Measurements from ENCODE around the gene NUP133.

DNA sequence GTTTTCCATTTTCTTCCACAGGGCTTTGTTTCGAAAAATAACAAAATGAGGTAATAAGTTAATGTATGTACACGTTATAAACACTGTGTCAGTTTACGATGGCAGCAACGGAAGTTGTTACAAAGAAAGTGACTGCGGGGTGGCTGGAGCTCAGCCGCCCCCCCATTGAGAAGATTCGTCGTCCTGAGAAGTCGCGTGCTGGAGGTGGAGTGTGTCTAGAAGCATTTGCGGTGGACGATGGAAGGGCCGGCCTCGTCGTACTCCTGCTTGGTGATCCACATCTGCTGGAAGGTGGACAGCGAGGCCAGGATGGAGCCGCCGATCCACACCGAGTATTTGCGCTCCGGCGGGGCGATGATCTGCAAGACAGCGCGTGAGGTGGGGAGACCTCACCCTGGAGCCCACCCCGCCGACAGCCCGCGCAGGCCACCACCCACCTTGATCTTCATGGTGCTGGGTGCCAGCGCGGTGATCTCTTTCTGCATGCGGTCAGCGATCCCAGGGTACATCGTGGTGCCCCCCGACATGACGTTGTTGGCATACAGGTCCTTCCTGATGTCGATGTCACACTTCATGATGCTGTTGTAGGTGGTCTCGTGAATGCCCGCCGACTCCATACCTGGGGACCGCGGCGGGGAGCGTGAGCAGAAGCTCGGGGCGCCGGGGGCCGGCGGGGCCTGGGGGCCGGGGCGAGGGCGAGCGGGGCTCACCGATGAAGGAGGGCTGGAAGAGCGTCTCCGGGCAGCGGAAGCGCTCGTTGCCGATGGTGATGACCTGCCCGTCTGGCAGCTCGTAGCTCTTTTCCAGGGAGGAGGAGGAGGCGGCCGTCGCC is 76.6 kb downstream of the NUP133 start:
- TF ChIP-seq, protein P1, sequence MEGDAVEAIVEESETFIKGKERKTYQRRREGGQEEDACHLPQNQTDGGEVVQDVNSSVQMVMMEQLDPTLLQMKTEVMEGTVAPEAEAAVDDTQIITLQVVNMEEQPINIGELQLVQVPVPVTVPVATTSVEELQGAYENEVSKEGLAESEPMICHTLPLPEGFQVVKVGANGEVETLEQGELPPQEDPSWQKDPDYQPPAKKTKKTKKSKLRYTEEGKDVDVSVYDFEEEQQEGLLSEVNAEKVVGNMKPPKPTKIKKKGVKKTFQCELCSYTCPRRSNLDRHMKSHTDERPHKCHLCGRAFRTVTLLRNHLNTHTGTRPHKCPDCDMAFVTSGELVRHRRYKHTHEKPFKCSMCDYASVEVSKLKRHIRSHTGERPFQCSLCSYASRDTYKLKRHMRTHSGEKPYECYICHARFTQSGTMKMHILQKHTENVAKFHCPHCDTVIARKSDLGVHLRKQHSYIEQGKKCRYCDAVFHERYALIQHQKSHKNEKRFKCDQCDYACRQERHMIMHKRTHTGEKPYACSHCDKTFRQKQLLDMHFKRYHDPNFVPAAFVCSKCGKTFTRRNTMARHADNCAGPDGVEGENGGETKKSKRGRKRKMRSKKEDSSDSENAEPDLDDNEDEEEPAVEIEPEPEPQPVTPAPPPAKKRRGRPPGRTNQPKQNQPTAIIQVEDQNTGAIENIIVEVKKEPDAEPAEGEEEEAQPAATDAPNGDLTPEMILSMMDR (IDR thresholded peaks at IDR 0.05), result no peak
- TF ChIP-seq POLR2A (IDR thresholded peaks at IDR 0.05), result no peak
